ENCODE data around the gene NACC2.

DNA sequence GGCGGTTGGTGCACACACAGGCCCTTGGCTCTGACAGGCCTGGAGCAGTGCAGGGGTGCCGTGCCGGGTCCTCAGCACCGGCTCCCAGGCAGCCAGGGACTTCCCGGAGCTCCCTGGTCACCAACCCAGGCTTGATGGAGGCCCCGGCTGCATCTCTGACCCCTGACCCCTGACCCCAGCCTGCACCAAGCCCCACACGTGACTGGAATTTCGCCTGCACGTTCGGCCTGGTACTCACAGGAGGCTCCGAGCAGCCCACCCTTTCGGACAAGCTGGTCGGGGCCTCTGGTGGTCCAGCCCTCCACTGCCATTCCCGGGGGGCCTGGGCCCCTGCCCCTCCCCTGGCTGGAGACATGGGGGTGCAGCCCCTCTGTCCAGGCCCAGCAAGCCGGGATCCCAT is 108.5 kb downstream of the NACC2 start:
- no peak for TF ChIP-seq EZH2 (IDR thresholded peaks at IDR 0.05; ENCODE audit: borderline replicate concordance, low read depth, low read length, severe bottlenecking)
- TF ChIP-seq MYC (IDR thresholded peaks at IDR 0.05; ENCODE audit: low read depth, low read length), result no peak
- TF ChIP-seq, protein P1, sequence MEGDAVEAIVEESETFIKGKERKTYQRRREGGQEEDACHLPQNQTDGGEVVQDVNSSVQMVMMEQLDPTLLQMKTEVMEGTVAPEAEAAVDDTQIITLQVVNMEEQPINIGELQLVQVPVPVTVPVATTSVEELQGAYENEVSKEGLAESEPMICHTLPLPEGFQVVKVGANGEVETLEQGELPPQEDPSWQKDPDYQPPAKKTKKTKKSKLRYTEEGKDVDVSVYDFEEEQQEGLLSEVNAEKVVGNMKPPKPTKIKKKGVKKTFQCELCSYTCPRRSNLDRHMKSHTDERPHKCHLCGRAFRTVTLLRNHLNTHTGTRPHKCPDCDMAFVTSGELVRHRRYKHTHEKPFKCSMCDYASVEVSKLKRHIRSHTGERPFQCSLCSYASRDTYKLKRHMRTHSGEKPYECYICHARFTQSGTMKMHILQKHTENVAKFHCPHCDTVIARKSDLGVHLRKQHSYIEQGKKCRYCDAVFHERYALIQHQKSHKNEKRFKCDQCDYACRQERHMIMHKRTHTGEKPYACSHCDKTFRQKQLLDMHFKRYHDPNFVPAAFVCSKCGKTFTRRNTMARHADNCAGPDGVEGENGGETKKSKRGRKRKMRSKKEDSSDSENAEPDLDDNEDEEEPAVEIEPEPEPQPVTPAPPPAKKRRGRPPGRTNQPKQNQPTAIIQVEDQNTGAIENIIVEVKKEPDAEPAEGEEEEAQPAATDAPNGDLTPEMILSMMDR (IDR thresholded peaks at IDR 0.05; ENCODE audit: extremely low read depth in 1 of 2, insufficient read depth in 1 of 2, low read depth in 1 of 2, low read length in 2 of 2), result no peak
- TF ChIP-seq POLR2A (IDR thresholded peaks at IDR 0.05; ENCODE audit: low read depth, low read length), result no peak
- no peak for TF ChIP-seq JUN (IDR thresholded peaks at IDR 0.05; ENCODE audit: borderline replicate concordance, insufficient read depth, insufficient read length, low read depth)
- TF ChIP-seq POLR2AphosphoS5 (IDR thresholded peaks at IDR 0.05; ENCODE audit: insufficient read depth, low read depth, low read length), result no peak
